T follicular helper cell (primary cell): Measurements from ENCODE around the gene CBX8.

Experiments
- DNase-seq: peaks from one replicate; pipeline ENCODE4 v3.0.0-alpha.2; 2020; ENCODE audit warnings: low read depth

CBX8 gene

GRCh38 chr17:79750650-79751545 lies 46.0 kb downstream of the CBX8 start:
- DNase-seq: no peak

- DNase-seq: no peak
These were observed 46.9 kb downstream of the CBX8 start for GRCh38 chr17:79749958-79750357.

GRCh38 chr17:79749156-79749815 lies 47.6 kb downstream of the CBX8 start:
- no peak for DNase-seq

- no peak for DNase-seq
These were observed 48.4 kb downstream of the CBX8 start for GRCh38 chr17:79748295-79749099.

- DNase-seq: no peak
These were observed 49.2 kb downstream of the CBX8 start for GRCh38 chr17:79747508-79748294.

- no peak for DNase-seq
These were observed 49.9 kb downstream of the CBX8 start for GRCh38 chr17:79746889-79747507.

- no peak for DNase-seq
These were observed 51.2 kb downstream of the CBX8 start for GRCh38 chr17:79745641-79746105.

- no peak for DNase-seq
These were observed 53.3 kb downstream of the CBX8 start for GRCh38 chr17:79743614-79744013.

GRCh38 chr17:79742951-79743476 lies 53.9 kb downstream of the CBX8 start:
- DNase-seq: no peak

- DNase-seq: no peak
These were observed 54.3 kb downstream of the CBX8 start for GRCh38 chr17:79742589-79742918.
